Measurements from ENCODE around the gene PTP4A2. TPM values are rescaled to one million over a fixed set of nuclear protein-coding genes. Genes with fewer than 3 reads are reported as not detected.

The PTP4A2 gene
- total and polyA plus RNA-seq, 2 of the 8 experiments (the other 6 are each of a cell fraction or from before 2014, with no cell fraction given): 87.4 to 214 TPM

GRCh38 chr1:31901838-31902509, 36.2 kb downstream of the PTP4A2 start:
- no peak for TF ChIP-seq RBBP5 (IDR thresholded peaks at IDR 0.05; ENCODE audit: borderline replicate concordance, low read depth, low read length)
- TF ChIP-seq FOSL1 (IDR thresholded peaks at IDR 0.05; ENCODE audit: insufficient read depth, low read depth, low read length): no peak
- TF ChIP-seq HDAC6 (IDR thresholded peaks at IDR 0.05; ENCODE audit: low read depth, low read length): no peak
- no peak for TF ChIP-seq CTBP2 (IDR thresholded peaks at IDR 0.05; ENCODE audit: borderline replicate concordance, insufficient read depth, insufficient read length, low read length)
- no peak for TF ChIP-seq SIX5 (IDR thresholded peaks at IDR 0.05; ENCODE audit: low read depth, low read length)
- no peak for TF ChIP-seq MAFK (IDR thresholded peaks at IDR 0.05; ENCODE audit: low read depth, low read length)
- TF ChIP-seq EZH2 (IDR thresholded peaks at IDR 0.05; ENCODE audit: low read depth, low read length, severe bottlenecking): no peak
- TF ChIP-seq KDM1A (IDR thresholded peaks at IDR 0.05; ENCODE audit: borderline replicate concordance, low read length): no peak
- TF ChIP-seq SP1 (IDR thresholded peaks at IDR 0.05; ENCODE audit: low read depth, low read length): no peak
- no peak for TF ChIP-seq BCL11A (IDR thresholded peaks at IDR 0.05; ENCODE audit: low read depth in 2 of 2, low read length in 2 of 2)
- Histone ChIP-seq H3K4me2 (ENCODE audit: insufficient read depth in 1 of 2, low read depth in 2 of 2, low read length in 2 of 2) (no peak overlapping the region), H2AFZ (ENCODE audit: low read length) (no peak overlapping the region), H4K91ac (replicated peaks; ENCODE audit: insufficient read length, low read length) (no peak overlapping the region), H4K20me1 (replicated peaks in 1 of 2; ENCODE audit: control insufficient read depth in 1 of 2, insufficient read depth in 2 of 2, low read length in 2 of 2) (no peaks in the 10 kb centered on the region), H2BK12ac (ENCODE audit: low read depth, low read length) (no peak overlapping the region), H3K36me3 (ENCODE audit: control insufficient read depth in 2 of 4, insufficient read depth in 4 of 4, low read length in 3 of 4) (peaks cover 0 to 11% (median under 1%) of the 10 kb centered on the region in 4 experiments; a peak in 4 of 8 replicates), H3K9ac (replicated peaks in 1 of 4; ENCODE audit: extremely low read depth in 1 of 4, low read depth in 3 of 4, low read length in 3 of 4) (no peak overlapping the region), H3K9me3 (ENCODE audit: insufficient read depth in 2 of 2, low read depth in 1 of 2, low read length in 1 of 2) (no peaks in the 10 kb centered on the region), H4K5ac (ENCODE audit: insufficient read length, low read depth, low read length) (no peak overlapping the region), H3K79me2 (ENCODE audit: control insufficient read depth in 1 of 2, insufficient read depth in 2 of 2, low read length in 2 of 2) (no peaks in the 10 kb centered on the region), H2AK5ac (ENCODE audit: low read depth, low read length) (no peak overlapping the region), H3K4me3 (ENCODE audit: extremely low read depth in 1 of 4, insufficient read depth in 2 of 4, low read depth in 3 of 4, low read length in 4 of 4) (no peak overlapping the region), H3K27me3 (replicated peaks in 1 of 4; ENCODE audit: control insufficient read depth in 3 of 4, extremely low read depth in 1 of 4, insufficient read depth in 3 of 4, low read length in 3 of 4) (no peaks in the 10 kb centered on the region), H2BK20ac (ENCODE audit: low read length) (no peak overlapping the region), H3K23ac (ENCODE audit: insufficient read length) (no peak overlapping the region), H3K79me1 (ENCODE audit: low read depth, low read length) (no peaks in the 10 kb centered on the region), H3K27ac (ENCODE audit: low read depth, low read length) (no peak overlapping the region), H3K14ac (ENCODE audit: insufficient read length) (no peak overlapping the region), H3K56ac (replicated peaks; ENCODE audit: insufficient read length, low read depth, low read length) (no peak overlapping the region), H2BK15ac (ENCODE audit: low read length) (no peak overlapping the region), H3K18ac (ENCODE audit: extremely low read depth, low read length) (no peak overlapping the region), H3K23me2 (ENCODE audit: low read depth, low read length) (no peaks in the 10 kb centered on the region), H4K8ac (ENCODE audit: extremely low read depth, insufficient read depth, low read length) (no peak overlapping the region), H2BK5ac (ENCODE audit: low read depth, low read length) (no peak overlapping the region), H2BK120ac (replicated peaks; ENCODE audit: low read depth, low read length) (no peak overlapping the region), H3K4me1 (replicated peaks in 1 of 4; ENCODE audit: control insufficient read depth in 3 of 4, insufficient read depth in 4 of 4, low read length in 3 of 4) (no peaks in the 10 kb centered on the region), H3K4ac (replicated peaks; ENCODE audit: insufficient read length, low read depth, low read length) (no peak overlapping the region)
- DNase-seq (ENCODE audit: low read depth in 1 of 2, low spot score in 2 of 2) (no peak), FAIRE-seq (no peak)
- whole genome bisulfite sequencing, 2 experiments (ENCODE audit: extremely low coverage in 1 of 2, insufficient coverage in 1 of 2, insufficient read length in 1 of 2, insufficient replicate concordance in 2 of 2, low coverage in 1 of 2, low lambda C conversion rate in 2 of 2, missing lambda C conversion rate in 1 of 2): 90% methylated on average over 6 of the region's 6 CpGs; no CpG with 5 or more reads in 1 of the 2 experiments
- CTCF ChIA-PET (ENCODE audit: partially characterized antibody): interaction anchor here (0.7 to 1.3 kb wide), 2 partner anchors 14 to 56 kb away, joined by 3 to 4 read pairs; no protein-coding TSS in a partner anchor
- POLR2A ChIA-PET (ENCODE audit: partially characterized antibody): no interaction called here
